ENCODE results near the gene TDRD7. TPM values are rescaled to one million over a fixed set of nuclear protein-coding genes. Genes with fewer than 3 reads are reported as not detected.

TDRD7 gene
- total and polyA plus RNA-seq, 9 of the 15 experiments (the other 6 are each of a cell fraction or from before 2014, with no cell fraction given): 2.2 to 7.7 (median 5.2) TPM

- DNase-seq (ENCODE audit: extremely low read depth in 1 of 4, low spot score in 3 of 4): no peak
- no peak for ATAC-seq
- BruUV-seq (replicated peaks): no TSS peak
- TF ChIP-seq PML (IDR thresholded peaks at IDR 0.05; ENCODE audit: low read length) (no peak), ZNF224 (CRISPR knock-in tag; IDR thresholded peaks at IDR 0.05) (no peak), CREB5 (CRISPR knock-in tag; IDR thresholded peaks at IDR 0.05) (no peak), ZNF134 (CRISPR knock-in tag; conservative IDR thresholded peaks at IDR 0.05) (no peak), SRSF1 (IDR thresholded peaks at IDR 0.05; ENCODE audit: low read depth, low read length) (no peak), ZNF133 (CRISPR knock-in tag; IDR thresholded peaks at IDR 0.05) (no peak), ZNF584 (CRISPR knock-in tag; IDR thresholded peaks at IDR 0.05; ENCODE audit: low read depth) (no peak), POLR2H (tag; IDR thresholded peaks at IDR 0.05; ENCODE audit: low read depth) (no peak), NR3C1 (CRISPR knock-in tag; IDR thresholded peaks at IDR 0.05) (no peak), SREBF1 (IDR thresholded peaks at IDR 0.05; ENCODE audit: borderline replicate concordance, low read depth, low read length) (no peak), NR4A1 (CRISPR knock-in tag; IDR thresholded peaks at IDR 0.05) (no peak), NR4A1 (tag; IDR thresholded peaks at IDR 0.05) (no peak), XRCC3 (IDR thresholded peaks at IDR 0.05) (no peak), HDGF (IDR thresholded peaks at IDR 0.05) (no peak), ZNF668 (CRISPR knock-in tag; IDR thresholded peaks at IDR 0.05) (no peak), ZNF212 (CRISPR knock-in tag; IDR thresholded peaks at IDR 0.05) (no peak), CCAR2 (IDR thresholded peaks at IDR 0.05; ENCODE audit: low read depth, low read length) (no peak), BRCA1 (IDR thresholded peaks at IDR 0.05) (no peak), BRCA1 (CRISPR knock-in tag; IDR thresholded peaks at IDR 0.05) (no peak)
- in situ Hi-C loops (cut with MboI) (no loop called here), intact Hi-C loops (cut with micrococcal nuclease) (no loop called here)
- H3K4me3 ChIP-seq: no peak overlapping the region
- WGBS (ENCODE audit: insufficient coverage, low coverage, missing lambda C conversion rate): 60% methylated on average over 2 of the region's 2 CpGs
- H3K4me2 ChIP-seq (ENCODE audit: insufficient read depth, low read length): no peak overlapping the region
- FAIRE-seq: no peak
- H3K27me3 ChIP-seq (ENCODE audit: control insufficient read depth in 2 of 2, insufficient read depth in 2 of 2, low read length in 2 of 2): no peaks in the 10 kb centered on the region
- ChIA-PET POLR2A (interaction anchor here (0.6 to 1.3 kb wide), 2 partner anchors 15 to 16 kb away, joined by 3 read pairs; no protein-coding TSS in a partner anchor), CTCF (ENCODE audit: low intra/inter-chr PET ratio) (no interaction called here)
- H3K79me2 ChIP-seq (ENCODE audit: control insufficient read depth, insufficient read depth, low read length): peaks cover 31% of the 10 kb centered on the region
- H3K36me3 ChIP-seq (ENCODE audit: control insufficient read depth, insufficient read depth, low read length): peaks cover 66% of the 10 kb centered on the region; the same call in 2 of the 3 replicates
- peaks cover 30% of the 10 kb centered on the region for H4K20me1 ChIP-seq (replicated peaks; ENCODE audit: control insufficient read depth, insufficient read depth, low read length)
- H2AFZ ChIP-seq (ENCODE audit: low read depth, low read length): no peak overlapping the region
- no peak overlapping the region for H3K9ac ChIP-seq (ENCODE audit: insufficient read depth in 1 of 2, low read depth in 2 of 2, low read length in 2 of 2)
- H3K27ac ChIP-seq (ENCODE audit: extremely low read depth, low read depth, low read length): no peak overlapping the region
- H3K4me1 ChIP-seq (replicated peaks in 1 of 2; ENCODE audit: control insufficient read depth in 2 of 2, insufficient read depth in 2 of 2, low read length in 2 of 2): no peaks in the 10 kb centered on the region; a peak in 1 of 5 replicates
- no peaks in the 10 kb centered on the region for H3K9me3 ChIP-seq (replicated peaks; ENCODE audit: control insufficient read depth, insufficient read depth, low read depth, low read length)
- H3K9me1 ChIP-seq (ENCODE audit: control insufficient read depth, insufficient read depth, low read length): no peaks in the 10 kb centered on the region
Observed at GRCh38 chr9:97525451-97525850, 113.6 kb downstream of the TDRD7 start.

Measured in K562 (cell line).